CD4-positive, CD25-positive, alpha-beta regulatory T cell (primary cell): ENCODE measurements around the gene CFAP46. TPM values are rescaled to one million over a fixed set of nuclear protein-coding genes. Genes with fewer than 3 reads are reported as not detected.
"Not testable (repeated sequence)": the region's sequence is repeated elsewhere in the genome, so short reads cannot be mapped to it uniquely, and the experiment has no call there.

Source experiments
- ATAC-seq, 2 donors: fragments of 150-1000 bp; cut with Tn5 transposase; one replicate each; pipeline ENCODE4 v1.10.0; 2021; ENCODE audit warnings: low read depth in 2 of 2, moderate number of reproducible peaks in 2 of 2, moderate library complexity in 1 of 2
- DNase-seq, 3 donors: peaks; one replicate each; pipeline versions ENCODE4 v3.0.0 to v3.0.0-alpha.2; 2012 to 2022; ENCODE audit warnings: mixed read lengths in 1 of 3
- H3K27ac ChIP-seq: one replicate; pipeline ENCODE4 v1.7.0; 2013; ENCODE audit warnings: mild to moderate bottlenecking, low read length; ENCODE audit not compliant: insufficient read depth, poor library complexity, severe bottlenecking
- H3K27me3 ChIP-seq: one replicate; pipeline ENCODE4 v1.7.0; 2013; ENCODE audit warnings: low read length; ENCODE audit not compliant: control insufficient read depth, insufficient read depth
- H3K36me3 ChIP-seq: one replicate; pipeline ENCODE4 v1.7.0; 2013; ENCODE audit warnings: mild to moderate bottlenecking, low read length, moderate library complexity; ENCODE audit not compliant: control insufficient read depth, insufficient read depth
- H3K4me1 ChIP-seq: 2 replicates; pipeline ENCODE4 v1.7.0; 2013; ENCODE audit warnings: mild to moderate bottlenecking, low read length; ENCODE audit not compliant: insufficient read depth, control insufficient read depth, poor library complexity, severe bottlenecking
- H3K4me3 ChIP-seq: one replicate; pipeline ENCODE4 v1.7.0; 2013; ENCODE audit warnings: low read depth, mild to moderate bottlenecking, low read length, moderate library complexity
- H3K9me3 ChIP-seq, 2 experiments: 1 replicate in 1 of 2; 2 replicates in 1 of 2; pipeline ENCODE4 v1.7.0; 2013; ENCODE audit warnings: low read length in 2 of 2, mild to moderate bottlenecking in 1 of 2, moderate library complexity in 1 of 2; ENCODE audit not compliant: control insufficient read depth in 2 of 2
- H3K27ac Mint-ChIP-seq, 3 donors: one replicate each; pipeline ENCODE4 v1.8.0; 2020 to 2022; ENCODE audit warnings: mild to moderate bottlenecking in 3 of 3, mixed read lengths in 3 of 3, moderate library complexity in 2 of 3
- H3K27me3 Mint-ChIP-seq: one replicate; pipeline ENCODE4 v1.8.0; 2022; ENCODE audit warnings: mild to moderate bottlenecking, mixed read lengths
- H3K36me3 Mint-ChIP-seq: one replicate; pipeline ENCODE4 v1.8.0; 2020; ENCODE audit warnings: mixed read lengths
- H3K4me1 Mint-ChIP-seq, 4 donors: one replicate each; pipeline ENCODE4 v1.8.0; 2020 to 2022; ENCODE audit warnings: mixed read lengths in 4 of 4, mild to moderate bottlenecking in 1 of 4
- H3K4me3 Mint-ChIP-seq, 4 donors: one replicate each; pipeline ENCODE4 v1.8.0; 2020 to 2022; ENCODE audit warnings: mild to moderate bottlenecking in 4 of 4, mixed read lengths in 4 of 4, moderate library complexity in 3 of 4
- H3K9me3 Mint-ChIP-seq, 7 donors: one replicate each; pipeline ENCODE4 v1.8.0; 2020 to 2022; ENCODE audit warnings: mixed read lengths in 7 of 7, mild to moderate bottlenecking in 3 of 7, moderate library complexity in 2 of 7
- polyA plus RNA-seq, 4 donors: library from polyadenylated mRNA; unstranded; fragments of 300-500 nt; fragmentation: Illumina TruSeq; gene quantifications; one replicate each; pipeline ENCODE4 v1.2.3, GENCODE V29; 2021
- total RNA-seq: library from RNA; stranded (reverse); gene quantifications from one replicate; pipeline ENCODE4 v1.2.3, GENCODE V29; 2022

Gene CFAP46
- total and polyA plus RNA-seq, 5 donors from 2014 or later: not detected

GRCh38 chr10:132907821-132908620 is 34.3 kb downstream of the CFAP46 start:
- Histone ChIP-seq H3K4me1 (no peaks in the 10 kb centered on the region), H3K9me3 (no peaks in the 10 kb centered on the region), H3K27ac (no peak overlapping the region), H3K27me3 (no peaks in the 10 kb centered on the region), H3K36me3 (no peaks in the 10 kb centered on the region), H3K4me3 (no peak overlapping the region)
- H3K27ac Mint-ChIP-seq: no peak overlapping the region
- no peak overlapping the region for H3K4me3 Mint-ChIP-seq
- peaks cover 0 to 9% (median 1%) of the 10 kb centered on the region in 4 donors for H3K4me1 Mint-ChIP-seq
- H3K27me3 Mint-ChIP-seq: no peaks in the 10 kb centered on the region
- DNase-seq (no peak), ATAC-seq (no peak)
- H3K9me3 Mint-ChIP-seq: no peaks in the 10 kb centered on the region
- no peaks in the 10 kb centered on the region for H3K36me3 Mint-ChIP-seq

GRCh38 chr10:132906836-132907235 is 35.5 kb downstream of the CFAP46 start:
- no peak for DNase-seq
- no peak overlapping the region for H3K27ac ChIP-seq
- H3K4me3 ChIP-seq: no peak overlapping the region
- no peaks in the 10 kb centered on the region for H3K4me1 ChIP-seq
- no peaks in the 10 kb centered on the region for H3K9me3 ChIP-seq
- no peaks in the 10 kb centered on the region for H3K27me3 ChIP-seq
- H3K4me3 Mint-ChIP-seq: no peak overlapping the region
- no peak overlapping the region for H3K27ac Mint-ChIP-seq
- no peaks in the 10 kb centered on the region for H3K9me3 Mint-ChIP-seq
- H3K4me1 Mint-ChIP-seq: peaks cover 0 to 9% (median 1%) of the 10 kb centered on the region in 4 donors
- ATAC-seq: no peak
- H3K27me3 Mint-ChIP-seq: no peaks in the 10 kb centered on the region
- H3K36me3 Mint-ChIP-seq: no peaks in the 10 kb centered on the region
- H3K36me3 ChIP-seq: no peaks in the 10 kb centered on the region

- Histone ChIP-seq H3K36me3 (no peaks in the 10 kb centered on the region), H3K9me3 (no peaks in the 10 kb centered on the region), H3K4me1 (no peaks in the 10 kb centered on the region), H3K4me3 (no peak overlapping the region), H3K27me3 (no peaks in the 10 kb centered on the region), H3K27ac (no peak overlapping the region)
- Mint-ChIP-seq H3K9me3 (peaks cover 0 to 3% (median 0%) of the 10 kb centered on the region in 7 donors), H3K4me1 (peaks cover 0 to 9% (median 1%) of the 10 kb centered on the region in 4 donors), H3K36me3 (no peaks in the 10 kb centered on the region), H3K27ac (no peak overlapping the region), H3K4me3 (no peak overlapping the region), H3K27me3 (no peaks in the 10 kb centered on the region)
- no peak for DNase-seq
- no peak for ATAC-seq
Measured at GRCh38 chr10:132906106-132906505, 36.3 kb downstream of the CFAP46 start.

GRCh38 chr10:132905661-132906060 is 36.7 kb downstream of the CFAP46 start:
- Histone ChIP-seq H3K4me1 (no peaks in the 10 kb centered on the region), H3K9me3 (no peaks in the 10 kb centered on the region), H3K27me3 (no peaks in the 10 kb centered on the region), H3K36me3 (no peaks in the 10 kb centered on the region), H3K4me3 (no peak overlapping the region), H3K27ac (no peak overlapping the region)
- peaks cover 0 to 9% (median 1%) of the 10 kb centered on the region in 4 donors for H3K4me1 Mint-ChIP-seq
- H3K27ac Mint-ChIP-seq: no peak overlapping the region
- ATAC-seq (no peak), DNase-seq (no peak)
- no peaks in the 10 kb centered on the region for H3K36me3 Mint-ChIP-seq
- no peaks in the 10 kb centered on the region for H3K27me3 Mint-ChIP-seq
- H3K9me3 Mint-ChIP-seq: peaks cover 0 to 5% (median 0%) of the 10 kb centered on the region in 7 donors
- H3K4me3 Mint-ChIP-seq: no peak overlapping the region

DNA sequence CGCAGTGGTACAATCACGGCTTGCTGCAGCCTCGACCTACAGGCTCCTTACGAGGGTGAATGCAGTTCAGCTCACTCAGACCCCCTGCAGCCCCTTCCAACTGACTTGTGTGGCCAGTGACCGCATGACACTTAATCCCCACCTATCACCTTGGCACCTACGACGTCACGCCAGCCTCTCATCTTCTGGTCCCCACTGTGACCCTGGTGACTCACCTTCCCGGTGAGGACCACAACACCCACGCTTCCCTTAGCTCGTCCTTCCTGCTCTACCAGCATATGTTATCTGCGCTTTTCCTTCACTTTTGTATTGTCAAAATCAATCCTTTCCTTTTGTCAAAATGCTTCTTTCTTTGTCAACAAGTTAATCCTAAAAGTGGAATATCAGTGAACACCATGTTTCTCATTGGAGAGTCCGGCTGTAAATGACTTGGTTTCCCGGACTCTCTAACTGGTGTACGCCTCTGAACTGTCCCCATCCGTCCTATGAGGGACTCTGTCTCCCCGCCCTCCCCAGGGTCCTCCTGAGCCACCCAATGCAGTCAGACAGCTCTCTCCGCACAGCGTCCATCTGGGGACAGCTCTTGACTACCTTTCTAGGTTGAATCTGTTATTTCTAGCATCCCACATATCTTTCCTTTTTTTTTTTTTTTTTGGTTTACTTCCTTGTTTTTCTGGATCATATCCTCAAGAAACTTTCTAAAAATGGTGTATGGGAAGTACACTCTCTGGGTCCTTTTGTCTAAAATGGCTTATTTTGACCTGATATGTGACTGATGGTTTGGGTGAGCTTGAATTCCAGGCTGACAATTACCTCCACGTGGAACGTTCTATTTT is 37.3 kb downstream of the CFAP46 start:
- Histone ChIP-seq H3K4me3 (no peak overlapping the region), H3K27me3 (no peaks in the 10 kb centered on the region), H3K36me3 (no peaks in the 10 kb centered on the region), H3K4me1 (no peaks in the 10 kb centered on the region), H3K9me3 (no peaks in the 10 kb centered on the region), H3K27ac (no peak overlapping the region)
- no peak for ATAC-seq
- peak overlapping the region in 1 of 3 donors; percentile 82 for H3K27ac Mint-ChIP-seq
- H3K4me3 Mint-ChIP-seq: no peak overlapping the region
- peaks cover 0 to 9% (median 1%) of the 10 kb centered on the region in 4 donors for H3K4me1 Mint-ChIP-seq
- H3K9me3 Mint-ChIP-seq: peaks cover 0 to 5% (median 0%) of the 10 kb centered on the region in 7 donors
- H3K36me3 Mint-ChIP-seq: no peaks in the 10 kb centered on the region
- H3K27me3 Mint-ChIP-seq: no peaks in the 10 kb centered on the region
- DNase-seq: no peak

DNA sequence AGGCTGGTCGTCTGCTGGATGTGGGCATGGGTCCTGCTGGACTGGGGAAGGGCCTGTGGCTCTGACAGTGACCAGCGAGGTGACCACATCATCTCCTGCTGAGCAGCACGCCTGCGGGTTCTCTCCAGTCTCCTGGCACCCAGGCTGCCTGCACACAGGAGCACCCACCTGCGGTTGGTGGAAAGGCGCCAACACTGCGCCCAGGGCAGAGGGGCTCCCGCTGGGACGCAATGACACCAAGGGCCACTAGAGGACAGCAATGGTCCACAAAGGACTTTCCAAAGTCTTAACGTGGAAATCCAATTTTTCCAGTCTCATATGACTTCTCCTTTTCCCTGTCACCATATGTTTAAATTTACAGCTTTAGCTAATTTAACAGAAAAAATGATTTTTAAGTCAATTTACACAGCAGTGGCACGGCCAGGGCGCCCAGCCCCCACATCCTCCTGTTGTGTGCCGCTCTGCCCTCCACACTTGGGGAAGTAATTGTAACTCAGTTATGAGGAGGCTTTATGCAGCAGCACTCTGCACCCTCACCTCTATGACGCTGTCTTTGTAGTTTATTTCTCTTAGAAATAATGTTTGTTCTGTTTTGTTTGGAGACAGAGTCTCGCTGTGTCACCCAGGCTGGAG is 38.1 kb downstream of the CFAP46 start:
- Histone ChIP-seq H3K27me3 (no peaks in the 10 kb centered on the region), H3K36me3 (no peaks in the 10 kb centered on the region), H3K4me3 (no peak overlapping the region), H3K27ac (no peak overlapping the region), H3K4me1 (no peaks in the 10 kb centered on the region), H3K9me3 (no peaks in the 10 kb centered on the region)
- no peak overlapping the region for H3K4me3 Mint-ChIP-seq
- peaks cover 0 to 9% (median 1%) of the 10 kb centered on the region in 4 donors for H3K4me1 Mint-ChIP-seq
- no peaks in the 10 kb centered on the region for H3K27me3 Mint-ChIP-seq
- peak in 1 of 3 donors; percentile 15 for DNase-seq
- H3K36me3 Mint-ChIP-seq: no peaks in the 10 kb centered on the region
- H3K9me3 Mint-ChIP-seq: peaks cover 0 to 5% (median 0%) of the 10 kb centered on the region in 7 donors
- H3K27ac Mint-ChIP-seq: peak overlapping the region in 1 of 3 donors; percentile 82
- ATAC-seq: no peak

GRCh38 chr10:132902656-132903575 is 39.5 kb downstream of the CFAP46 start:
- not testable (repeated sequence) for H3K4me3 Mint-ChIP-seq, H3K27ac ChIP-seq, ATAC-seq

More at GRCh38 chr10:132902656-132903575, 39.5 kb downstream of the CFAP46 start:
- not testable (repeated sequence) for H3K9me3 Mint-ChIP-seq, H3K27me3 ChIP-seq, H3K4me1 ChIP-seq, H3K27ac Mint-ChIP-seq, H3K4me3 ChIP-seq, H3K36me3 ChIP-seq, H3K9me3 ChIP-seq, DNase-seq, H3K36me3 Mint-ChIP-seq, H3K27me3 Mint-ChIP-seq, H3K4me1 Mint-ChIP-seq
